Right lobe of liver (tissue), 4 donors: Measurements from ENCODE around the gene DCST1.

Experiments used
- CTCF ChIP-seq, 4 donors: fragments of 200-600 bp in 3 of 4; fragments of 450-650 bp in 1 of 4; IDR thresholded peaks; one replicate each; pipeline versions ENCODE4 v1.5.1 to v1.8.0; 2016 to 2022; ENCODE audit warnings: antibody characterized with exemption in 4 of 4, mild to moderate bottlenecking in 2 of 4
- POLR2A ChIP-seq: fragments of 450-650 bp; IDR thresholded peaks from one replicate; pipeline ENCODE4 v1.6.1; 2017; ENCODE audit warnings: antibody characterized with exemption, mild to moderate bottlenecking
- donor health status: DM: no; HTN: no; CAD: no.
- donor health status: DM: no; HTN: no; CAD: no.
- donor health status: DM: no; HTN: yes; CAD: no.

- no peak for TF ChIP-seq CTCF (IDR thresholded peaks at IDR 0.05)
- TF ChIP-seq POLR2A, result no peak
Observed at GRCh38 chr1:155044365-155044764, 10.7 kb downstream of the DCST1 start.
